Hematopoietic multipotent progenitor cell treated with erythropoietin and hydrocortisone succinate and interleukin-3 and kit ligand, for 8 days (in vitro differentiated cells): ENCODE results near the gene AIG1.
A peak's percentile ranks its signal among the peaks of the same experiment; 100 is the strongest.

ENCODE experiments used
- DNase-seq: peaks from one replicate; pipeline ENCODE4 v3.0.0-alpha.2; 2015

The AIG1 gene

GRCh38 chr6:143097224-143097795, 36.6 kb downstream of the AIG1 start:
- no peak for DNase-seq

- DNase-seq: no peak
These were observed 37.5 kb downstream of the AIG1 start for GRCh38 chr6:143098054-143098671.

- no peak for DNase-seq
These were observed 39.0 kb downstream of the AIG1 start for GRCh38 chr6:143099647-143100046.

- DNase-seq: no peak
These were observed 39.7 kb downstream of the AIG1 start for GRCh38 chr6:143100429-143100828.

GRCh38 chr6:143103916-143104315, 43.2 kb downstream of the AIG1 start:
- DNase-seq: no peak

- DNase-seq: no peak
These were observed 46.8 kb downstream of the AIG1 start for GRCh38 chr6:143107440-143107839.

GRCh38 chr6:143107911-143108761, 47.4 kb downstream of the AIG1 start:
- DNase-seq: no peak

GRCh38 chr6:143109196-143109595, 48.5 kb downstream of the AIG1 start:
- no peak for DNase-seq

- DNase-seq: no peak
These were observed 49.9 kb downstream of the AIG1 start for GRCh38 chr6:143110572-143110971.

- no peak for DNase-seq
These were observed 50.3 kb downstream of the AIG1 start for GRCh38 chr6:143110996-143111395.

- no peak for DNase-seq
These were observed 50.8 kb downstream of the AIG1 start for GRCh38 chr6:143111443-143111842.

GRCh38 chr6:143112084-143112768, 51.5 kb downstream of the AIG1 start:
- DNase-seq: no peak

- no peak for DNase-seq
These were observed 52.1 kb downstream of the AIG1 start for GRCh38 chr6:143112837-143113236.

- no peak for DNase-seq
These were observed 55.0 kb downstream of the AIG1 start for GRCh38 chr6:143115728-143116127.

- peak; percentile 83 for DNase-seq
These were observed 56.4 kb downstream of the AIG1 start for GRCh38 chr6:143117108-143117507.

GRCh38 chr6:143119260-143119659, 58.6 kb downstream of the AIG1 start:
- no peak for DNase-seq

GRCh38 chr6:143123081-143123480, 62.4 kb downstream of the AIG1 start:
- DNase-seq: no peak

GRCh38 chr6:143123941-143124340, 63.3 kb downstream of the AIG1 start:
- no peak for DNase-seq

GRCh38 chr6:143125455-143125854, 64.8 kb downstream of the AIG1 start:
- DNase-seq: no peak

- DNase-seq: no peak
These were observed 65.3 kb downstream of the AIG1 start for GRCh38 chr6:143125864-143126573.

- no peak for DNase-seq
These were observed 65.9 kb downstream of the AIG1 start for GRCh38 chr6:143126574-143126941.

- no peak for DNase-seq
These were observed 67.4 kb downstream of the AIG1 start for GRCh38 chr6:143127941-143128680.
